Measurements from ENCODE around the gene HIVEP3. TPM values are rescaled to one million over a fixed set of nuclear protein-coding genes. Genes with fewer than 3 reads are reported as not detected.

HIVEP3 gene
- total RNA-seq, 1 donor from 2014 or later, result 11.6 TPM

GRCh38 chr1:41510531-41511238, 408.0 kb downstream of the HIVEP3 start:
- no peak for DNase-seq
- intact Hi-C loops (cut with DNase I), result no loop called here
- H3K4me3 ChIP-seq, result no peak overlapping the region
- no peak for TF ChIP-seq CTCF (IDR thresholded peaks at IDR 0.05)
- no peaks in the 10 kb centered on the region for H3K9me3 ChIP-seq
- H3K36me3 ChIP-seq, result no peaks in the 10 kb centered on the region
- no peaks in the 10 kb centered on the region for H3K27me3 ChIP-seq (ENCODE audit: low read depth)
- no peak for ATAC-seq
- H3K4me1 ChIP-seq, result peaks cover 18% of the 10 kb centered on the region
- H3K27ac ChIP-seq, result no peak overlapping the region

GRCh38 chr1:41509270-41509671, 409.5 kb downstream of the HIVEP3 start:
- no peak overlapping the region for H3K27ac ChIP-seq
- peaks cover 5% of the 10 kb centered on the region for H3K4me1 ChIP-seq
- DNase-seq (no peak), ATAC-seq (no peak)
- H3K9me3 ChIP-seq, result no peaks in the 10 kb centered on the region
- no peaks in the 10 kb centered on the region for H3K36me3 ChIP-seq
- no peak for TF ChIP-seq CTCF (IDR thresholded peaks at IDR 0.05)
- intact Hi-C loops (cut with DNase I), result no loop called here
- no peak overlapping the region for H3K4me3 ChIP-seq
- no peaks in the 10 kb centered on the region for H3K27me3 ChIP-seq (ENCODE audit: low read depth)

- Histone ChIP-seq H3K4me3 (no peak overlapping the region), H3K36me3 (no peaks in the 10 kb centered on the region), H3K9me3 (no peaks in the 10 kb centered on the region), H3K27me3 (ENCODE audit: low read depth) (no peaks in the 10 kb centered on the region), H3K27ac (no peak overlapping the region), H3K4me1 (no peaks in the 10 kb centered on the region)
- DNase-seq (no peak), ATAC-seq (no peak)
- intact Hi-C loops (cut with DNase I), result no loop called here
- TF ChIP-seq CTCF (IDR thresholded peaks at IDR 0.05), result no peak
These were observed 410.4 kb downstream of the HIVEP3 start for GRCh38 chr1:41508290-41508689.

- intact Hi-C loops (cut with DNase I), result no loop called here
- Histone ChIP-seq H3K36me3 (no peaks in the 10 kb centered on the region), H3K9me3 (no peaks in the 10 kb centered on the region), H3K27me3 (ENCODE audit: low read depth) (no peaks in the 10 kb centered on the region), H3K4me3 (no peak overlapping the region), H3K4me1 (no peaks in the 10 kb centered on the region), H3K27ac (no peak overlapping the region)
- ATAC-seq (no peak), DNase-seq (no peak)
- TF ChIP-seq CTCF (IDR thresholded peaks at IDR 0.05), result no peak
These were observed 410.9 kb downstream of the HIVEP3 start for GRCh38 chr1:41507836-41508235.

- no peak for TF ChIP-seq CTCF (IDR thresholded peaks at IDR 0.05)
- H3K4me3 ChIP-seq, result no peak overlapping the region
- no peaks in the 10 kb centered on the region for H3K27me3 ChIP-seq (ENCODE audit: low read depth)
- H3K36me3 ChIP-seq, result no peaks in the 10 kb centered on the region
- intact Hi-C loops (cut with DNase I), result no loop called here
- ATAC-seq (no peak), DNase-seq (no peak)
- H3K27ac ChIP-seq, result no peak overlapping the region
- no peaks in the 10 kb centered on the region for H3K9me3 ChIP-seq
- no peaks in the 10 kb centered on the region for H3K4me1 ChIP-seq
These were observed 411.5 kb downstream of the HIVEP3 start for GRCh38 chr1:41507110-41507720.
